H9 (cell line): ENCODE results near the gene BANP. TPM values are rescaled to one million over a fixed set of nuclear protein-coding genes. Genes with fewer than 3 reads are reported as not detected.

ENCODE experiments used
- DNase-seq: peaks from one replicate; pipeline ENCODE4 v3.0.0-alpha.2; 2017
- H2AFZ ChIP-seq: one replicate; pipeline ENCODE4 v1.6.1; 2013; ENCODE audit warnings: mild to moderate bottlenecking, low read length, control low read depth, moderate library complexity
- H2AK5ac ChIP-seq: 2 replicates; pipeline ENCODE4 v1.6.1; 2013; ENCODE audit warnings: low read length, control low read depth, mixed read lengths; ENCODE audit not compliant: insufficient read length
- H2BK120ac ChIP-seq: one replicate; pipeline ENCODE4 v1.6.1; 2013; ENCODE audit warnings: low read depth, mild to moderate bottlenecking, low read length, control low read depth, inconsistent platforms; ENCODE audit not compliant: poor library complexity, severe bottlenecking
- H2BK12ac ChIP-seq: 2 replicates; pipeline ENCODE4 v1.6.1; 2013; ENCODE audit warnings: low read length, control low read depth, mixed read lengths, low read depth; ENCODE audit not compliant: insufficient read length
- H2BK15ac ChIP-seq: 2 replicates; pipeline ENCODE4 v1.6.1; 2013; ENCODE audit warnings: low read depth, low read length, control low read depth
- H2BK20ac ChIP-seq: one replicate; pipeline ENCODE4 v1.6.1; 2013; ENCODE audit warnings: low read depth, mild to moderate bottlenecking, low read length, control low read depth, inconsistent platforms; ENCODE audit not compliant: poor library complexity, severe bottlenecking
- H2BK5ac ChIP-seq: 2 replicates; pipeline ENCODE4 v1.6.1; 2013; ENCODE audit warnings: low read length, control low read depth, mixed read lengths; ENCODE audit not compliant: insufficient read length
- H3K14ac ChIP-seq: 2 replicates; pipeline ENCODE4 v1.6.1; 2013; ENCODE audit warnings: low read length, control low read depth; ENCODE audit not compliant: insufficient read depth
- H3K18ac ChIP-seq: 2 replicates; pipeline ENCODE4 v1.6.1; 2013; ENCODE audit warnings: low read depth, mild to moderate bottlenecking, mixed read lengths, low read length, control low read depth; ENCODE audit not compliant: insufficient read length
- H3K23ac ChIP-seq: 2 replicates; pipeline ENCODE4 v1.6.1; 2013; ENCODE audit warnings: low read length, control low read depth, mixed read lengths, low read depth; ENCODE audit not compliant: insufficient read length
- H3K23me2 ChIP-seq: 2 replicates; pipeline ENCODE4 v1.6.1; 2013; ENCODE audit warnings: low read depth, mild to moderate bottlenecking, mixed read lengths, low read length, control low read depth; ENCODE audit not compliant: insufficient read length, poor library complexity, severe bottlenecking
- H3K27ac ChIP-seq: 2 replicates; pipeline ENCODE4 v1.5.1; 2013; ENCODE audit warnings: low read length, control low read depth, mixed read lengths, low read depth; ENCODE audit not compliant: insufficient read length
- H3K27me3 ChIP-seq: 2 replicates; pipeline ENCODE4 v1.6.1; 2013; ENCODE audit warnings: low read length, control low read depth, inconsistent platforms; ENCODE audit not compliant: insufficient read depth
- H3K4ac ChIP-seq: 2 replicates; pipeline ENCODE4 v1.6.1; 2013; ENCODE audit warnings: low read depth, mild to moderate bottlenecking, control low read depth, inconsistent platforms, low read length, moderate library complexity
- H3K4me1 ChIP-seq: 2 replicates; pipeline ENCODE4 v1.6.1; 2013; ENCODE audit warnings: low read length, control low read depth, inconsistent platforms; ENCODE audit not compliant: insufficient read depth
- H3K4me2 ChIP-seq: 2 replicates; pipeline ENCODE4 v1.6.1; 2013; ENCODE audit warnings: low read length, control low read depth, mixed read lengths; ENCODE audit not compliant: insufficient read length, insufficient read depth
- H3K56ac ChIP-seq: 2 replicates; pipeline ENCODE4 v1.6.1; 2013; ENCODE audit warnings: low read depth, mild to moderate bottlenecking, mixed read lengths, low read length, control low read depth; ENCODE audit not compliant: insufficient read length
- H3K79me1 ChIP-seq: 2 replicates; pipeline ENCODE4 v1.6.1; 2013; ENCODE audit warnings: low read depth, mild to moderate bottlenecking, moderate library complexity, low read length, control low read depth, inconsistent platforms; ENCODE audit not compliant: insufficient read depth, poor library complexity, severe bottlenecking
- H3K79me2 ChIP-seq: 2 replicates; pipeline ENCODE4 v1.6.1; 2013; ENCODE audit warnings: low read length, control low read depth, inconsistent platforms; ENCODE audit not compliant: insufficient read depth
- H3K9ac ChIP-seq: 2 replicates; pipeline ENCODE4 v1.6.1; 2013; ENCODE audit warnings: low read length, control low read depth, mixed read lengths; ENCODE audit not compliant: insufficient read length; ENCODE audit errors: extremely low read depth
- H3K9me3 ChIP-seq: one replicate; pipeline ENCODE4 v1.6.1; 2013; ENCODE audit warnings: low read depth, low read length, inconsistent platforms; ENCODE audit not compliant: control insufficient read depth
- H3T11ph ChIP-seq: one replicate; pipeline ENCODE4 v1.6.1; 2013; ENCODE audit warnings: mild to moderate bottlenecking, low read length, control low read depth, inconsistent platforms
- H4K20me1 ChIP-seq: one replicate; pipeline ENCODE4 v1.6.1; 2013; ENCODE audit not compliant: control insufficient read depth, insufficient read length, insufficient read depth
- H4K5ac ChIP-seq: 2 replicates; pipeline ENCODE4 v1.6.1; 2013; ENCODE audit warnings: low read depth, mild to moderate bottlenecking, mixed read lengths, low read length, control low read depth; ENCODE audit not compliant: insufficient read length
- H4K8ac ChIP-seq: replicated peaks from 2 replicates; pipeline ENCODE4 v1.6.1; 2013; ENCODE audit warnings: low read length, control low read depth, mixed read lengths, low read depth; ENCODE audit not compliant: insufficient read length
- H4K91ac ChIP-seq: 2 replicates; pipeline ENCODE4 v1.6.1; 2013; ENCODE audit warnings: low read depth, mild to moderate bottlenecking, moderate library complexity, mixed read lengths, low read length, control low read depth; ENCODE audit not compliant: insufficient read length
- H3K27ac Mint-ChIP-seq, 3 experiments: 2 replicates in 2 of 3; 3 replicates in 1 of 3; pipeline ENCODE4 v1.8.0; 2020 to 2021; ENCODE audit warnings: mixed read lengths in 3 of 3, mild to moderate bottlenecking in 1 of 3, moderate library complexity in 1 of 3
- H3K27me3 Mint-ChIP-seq: 2 replicates; pipeline ENCODE4 v1.8.0; 2021; ENCODE audit warnings: low read depth, mild to moderate bottlenecking, moderate library complexity, mixed read lengths
- H3K36me3 Mint-ChIP-seq, 3 experiments: 2 replicates in 2 of 3; 3 replicates in 1 of 3; pipeline ENCODE4 v1.8.0; 2020 to 2021; ENCODE audit warnings: low read depth in 3 of 3, mixed read lengths in 3 of 3; ENCODE audit not compliant: insufficient read depth in 1 of 3
- H3K4me1 Mint-ChIP-seq, 2 experiments: 2 replicates each; pipeline ENCODE4 v1.8.0; 2020; ENCODE audit warnings: mixed read lengths in 2 of 2
- H3K4me3 Mint-ChIP-seq, 2 experiments: 2 replicates in 1 of 2; 3 replicates in 1 of 2; pipeline ENCODE4 v1.8.0; 2020 to 2021; ENCODE audit warnings: mild to moderate bottlenecking in 2 of 2, mixed read lengths in 2 of 2, moderate library complexity in 1 of 2
- H3K9me3 Mint-ChIP-seq, 2 experiments: 2 replicates in 1 of 2; 3 replicates in 1 of 2; pipeline ENCODE4 v1.8.0; 2020; ENCODE audit warnings: mild to moderate bottlenecking in 2 of 2, mixed read lengths in 2 of 2, moderate library complexity in 1 of 2
- CTCF ChIP-seq: fragments of 200-600 bp; sonication (generic); conservative IDR thresholded peaks from 3 replicates; pipeline ENCODE4 v1.8.0; 2021; ENCODE audit warnings: antibody characterized with exemption, mild to moderate bottlenecking
- WGBS: extraction: QIAGEN DNeasy Blood & Tissue Kit; methylation state at CpG from one replicate; pipeline ENCODE4 v1.1.7; 2013; ENCODE audit warnings: missing lambda C conversion rate, low lambda C conversion rate, mixed read lengths; ENCODE audit not compliant: insufficient read length; ENCODE audit errors: extremely low coverage; 5-methylcytosine and 5-hydroxymethylcytosine counted together
- total RNA-seq: library from RNA; stranded (reverse); gene quantifications from 2 replicates; pipeline ENCODE4 v1.2.1, GENCODE V29; 2021

BANP gene
- total RNA-seq, 1 experiment from 2014 or later, result 24.9 TPM

GRCh38 chr16:87917503-87917902, 33.7 kb upstream of the BANP start:
- Mint-ChIP-seq H3K36me3 (no peaks in the 10 kb centered on the region; a peak in 1 of 7 replicates), H3K27me3 (peaks cover 5% of the 10 kb centered on the region), H3K27ac (peak overlapping the region in 1 of 3 experiments; percentile 20; a peak in 1 of 7 replicates), H3K4me1 (peaks cover 5 to 11% of the 10 kb centered on the region in 2 experiments), H3K9me3 (no peaks in the 10 kb centered on the region; a peak in 1 of 5 replicates), H3K4me3 (no peak overlapping the region)
- Histone ChIP-seq H4K91ac (no peak overlapping the region), H3T11ph (no peak overlapping the region), H2BK20ac (no peak overlapping the region), H4K8ac (no peak overlapping the region), H3K4me2 (no peak overlapping the region), H2AFZ (no peak overlapping the region), H3K23ac (no peak overlapping the region), H3K23me2 (no peaks in the 10 kb centered on the region), H2AK5ac (no peak overlapping the region), H3K27ac (no peak overlapping the region), H3K4ac (no peak overlapping the region), H2BK12ac (no peak overlapping the region), H4K5ac (no peak overlapping the region), H2BK15ac (no peak overlapping the region), H3K14ac (no peak overlapping the region), H3K56ac (no peak overlapping the region), H3K18ac (no peak overlapping the region), H4K20me1 (peaks cover 3% of the 10 kb centered on the region), H3K9ac (no peak overlapping the region), H3K27me3 (no peaks in the 10 kb centered on the region), H2BK120ac (no peak overlapping the region), H3K79me2 (no peaks in the 10 kb centered on the region), H2BK5ac (no peak overlapping the region), H3K9me3 (no peaks in the 10 kb centered on the region), H3K4me1 (no peaks in the 10 kb centered on the region), H3K79me1 (no peaks in the 10 kb centered on the region)
- WGBS, result no CpG with 5 or more reads among the region's 9 CpGs
- no peak for DNase-seq
- TF ChIP-seq CTCF, result no peak
